Esophagus squamous epithelium (tissue), 4 donors: ENCODE measurements around the gene CITED4.

ENCODE experiments used
- POLR2A ChIP-seq, 4 donors: fragments of 450-650 bp; IDR thresholded peaks; one replicate each; pipeline ENCODE4 v1.6.1; 2017; ENCODE audit warnings: antibody characterized with exemption in 4 of 4, mild to moderate bottlenecking in 4 of 4, moderate library complexity in 3 of 4
- TF ChIP-seq, protein P1 (sequence below), 6 experiments: fragments of 450-650 bp in 4 of 6; fragments of 200-600 bp in 2 of 6; sonication (generic) in 2 of 6; IDR thresholded peaks; one replicate each; pipeline ENCODE4 v1.5.1; 2016 to 2019; ENCODE audit warnings: antibody characterized with exemption in 6 of 6, mild to moderate bottlenecking in 4 of 6, moderate library complexity in 4 of 6

DNA sequence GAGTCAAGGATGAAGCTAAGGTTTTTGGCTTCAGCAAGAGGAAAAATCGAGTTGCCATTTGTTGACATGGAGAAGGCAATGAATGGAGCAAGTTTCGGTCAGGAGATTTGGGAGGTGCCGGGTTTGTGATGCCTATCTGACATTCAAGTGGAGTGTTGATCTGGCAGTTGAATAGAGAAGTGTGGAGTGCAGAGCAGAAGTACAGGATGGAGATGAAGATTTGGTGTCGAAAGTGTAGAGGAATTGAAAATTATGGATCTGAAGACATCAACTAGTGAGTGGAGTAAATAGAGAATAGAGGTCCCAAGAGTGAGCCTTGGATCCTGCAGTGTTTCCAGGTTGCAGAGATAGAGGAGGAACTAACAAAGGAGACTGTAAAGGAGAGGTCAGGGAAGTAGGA lies 25.9 kb downstream of the CITED4 start:
- no peak for TF ChIP-seq POLR2A (IDR thresholded peaks at IDR 0.05)
- TF ChIP-seq, protein P1, sequence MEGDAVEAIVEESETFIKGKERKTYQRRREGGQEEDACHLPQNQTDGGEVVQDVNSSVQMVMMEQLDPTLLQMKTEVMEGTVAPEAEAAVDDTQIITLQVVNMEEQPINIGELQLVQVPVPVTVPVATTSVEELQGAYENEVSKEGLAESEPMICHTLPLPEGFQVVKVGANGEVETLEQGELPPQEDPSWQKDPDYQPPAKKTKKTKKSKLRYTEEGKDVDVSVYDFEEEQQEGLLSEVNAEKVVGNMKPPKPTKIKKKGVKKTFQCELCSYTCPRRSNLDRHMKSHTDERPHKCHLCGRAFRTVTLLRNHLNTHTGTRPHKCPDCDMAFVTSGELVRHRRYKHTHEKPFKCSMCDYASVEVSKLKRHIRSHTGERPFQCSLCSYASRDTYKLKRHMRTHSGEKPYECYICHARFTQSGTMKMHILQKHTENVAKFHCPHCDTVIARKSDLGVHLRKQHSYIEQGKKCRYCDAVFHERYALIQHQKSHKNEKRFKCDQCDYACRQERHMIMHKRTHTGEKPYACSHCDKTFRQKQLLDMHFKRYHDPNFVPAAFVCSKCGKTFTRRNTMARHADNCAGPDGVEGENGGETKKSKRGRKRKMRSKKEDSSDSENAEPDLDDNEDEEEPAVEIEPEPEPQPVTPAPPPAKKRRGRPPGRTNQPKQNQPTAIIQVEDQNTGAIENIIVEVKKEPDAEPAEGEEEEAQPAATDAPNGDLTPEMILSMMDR (IDR thresholded peaks at IDR 0.05) = no peak
